ENCODE measurements around the gene UCKL1.
"Not testable (repeated sequence)": the region's sequence is repeated elsewhere in the genome, so short reads cannot be mapped to it uniquely, and the experiment has no call there.

The UCKL1 gene

DNA sequence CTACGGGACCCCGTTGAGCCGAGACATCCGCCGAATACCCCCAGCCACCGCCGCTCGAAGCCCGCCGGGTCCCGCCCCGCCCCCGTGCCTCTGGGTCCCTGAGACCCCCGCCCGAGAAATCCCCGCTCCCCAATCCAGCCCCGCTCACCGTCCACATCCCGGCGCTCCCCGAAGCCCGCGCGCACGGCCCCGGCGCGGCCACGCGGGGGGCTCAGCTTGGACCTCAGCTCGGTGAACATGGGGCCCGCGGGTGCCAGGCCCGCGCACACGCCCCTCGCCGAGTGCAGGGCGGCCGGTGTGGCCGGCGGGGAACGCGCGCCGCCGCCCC lies 23.0 kb upstream of the UCKL1 start:
- H3K9ac ChIP-seq (ENCODE audit: low read depth in 1 of 2, low read length in 2 of 2), result peak overlapping the region; percentile 43 to 57
- peak overlapping the region; percentile 67 to 74 for H3K4me3 ChIP-seq (ENCODE audit: low read depth in 1 of 2, low read length in 2 of 2)
- H3K36me3 ChIP-seq (ENCODE audit: control insufficient read depth in 1 of 2, insufficient read depth in 2 of 2, low read length in 2 of 2), result peaks cover 0 to 12% of the 10 kb centered on the region in 2 donors
- no peaks in the 10 kb centered on the region for H3K9me3 ChIP-seq (ENCODE audit: control insufficient read depth in 1 of 2, low read length in 2 of 2)
- H3K27me3 ChIP-seq (ENCODE audit: control insufficient read depth in 1 of 2, insufficient read depth in 2 of 2, low read length in 2 of 2), result no peaks in the 10 kb centered on the region
- H3K4me1 ChIP-seq (ENCODE audit: control insufficient read depth in 1 of 2, insufficient read depth in 2 of 2, low read length in 2 of 2), result peaks cover 28 to 43% of the 10 kb centered on the region in 2 donors
- H3K27ac ChIP-seq (ENCODE audit: low read depth, low read length), result peak overlapping the region; percentile 20

DNA sequence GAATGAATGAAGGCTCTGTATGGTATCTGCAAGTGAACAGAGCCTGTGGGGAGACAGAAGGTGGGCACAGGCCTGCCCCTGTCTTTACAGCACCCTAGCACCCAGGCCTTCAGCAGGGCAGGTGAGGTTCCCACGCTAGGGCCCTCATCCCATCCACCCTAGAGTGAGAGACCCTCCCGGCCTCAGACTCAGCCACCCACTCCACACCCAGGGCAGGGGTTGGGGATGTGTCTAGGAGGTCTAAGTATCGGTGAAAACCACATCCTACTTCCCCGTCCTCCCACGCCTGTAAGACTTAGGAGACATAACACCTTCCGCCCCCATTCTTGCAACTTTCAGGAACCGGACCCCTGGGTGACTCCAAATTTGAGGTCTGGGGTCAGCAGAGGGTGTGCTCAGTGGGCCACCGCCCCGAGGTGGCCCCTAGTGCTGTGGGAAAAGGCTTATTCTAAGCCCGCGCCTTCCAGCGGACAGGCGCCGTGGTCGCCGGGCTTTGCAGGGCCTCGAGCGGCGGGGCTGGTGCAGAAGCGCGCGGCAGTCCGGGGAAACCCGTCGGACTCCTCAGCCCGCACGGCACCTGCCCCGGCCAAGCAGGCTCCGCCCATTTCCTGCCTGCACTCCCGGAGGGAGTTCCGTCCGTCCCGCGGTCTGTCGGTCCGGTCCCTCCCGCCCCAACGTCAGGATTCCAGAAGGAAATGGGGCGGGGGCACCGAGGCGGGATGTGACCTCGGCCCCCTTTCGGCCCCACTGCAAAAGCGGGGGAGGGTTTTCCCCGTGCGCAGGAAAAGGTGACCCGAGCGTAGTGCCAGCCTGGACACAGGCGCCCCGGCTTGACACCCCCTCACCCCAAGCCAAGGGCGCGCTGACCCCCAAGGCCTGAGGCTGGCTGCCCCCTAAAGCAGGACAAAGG lies 22.4 kb upstream of the UCKL1 start:
- H3K27me3 ChIP-seq (ENCODE audit: control insufficient read depth in 1 of 2, insufficient read depth in 2 of 2, low read length in 2 of 2), result no peaks in the 10 kb centered on the region
- peaks cover 28 to 46% of the 10 kb centered on the region in 2 donors for H3K4me1 ChIP-seq (ENCODE audit: control insufficient read depth in 1 of 2, insufficient read depth in 2 of 2, low read length in 2 of 2)
- H3K4me3 ChIP-seq (ENCODE audit: low read depth in 1 of 2, low read length in 2 of 2), result peak overlapping the region; percentile 67 to 74
- H3K27ac ChIP-seq (ENCODE audit: low read depth, low read length), result peak overlapping the region; percentile 6
- no peaks in the 10 kb centered on the region for H3K9me3 ChIP-seq (ENCODE audit: control insufficient read depth in 1 of 2, low read length in 2 of 2)
- peak overlapping the region; percentile 43 to 57 for H3K9ac ChIP-seq (ENCODE audit: low read depth in 1 of 2, low read length in 2 of 2)
- peaks cover 0 to 6% of the 10 kb centered on the region in 2 donors for H3K36me3 ChIP-seq (ENCODE audit: control insufficient read depth in 1 of 2, insufficient read depth in 2 of 2, low read length in 2 of 2)

DNA sequence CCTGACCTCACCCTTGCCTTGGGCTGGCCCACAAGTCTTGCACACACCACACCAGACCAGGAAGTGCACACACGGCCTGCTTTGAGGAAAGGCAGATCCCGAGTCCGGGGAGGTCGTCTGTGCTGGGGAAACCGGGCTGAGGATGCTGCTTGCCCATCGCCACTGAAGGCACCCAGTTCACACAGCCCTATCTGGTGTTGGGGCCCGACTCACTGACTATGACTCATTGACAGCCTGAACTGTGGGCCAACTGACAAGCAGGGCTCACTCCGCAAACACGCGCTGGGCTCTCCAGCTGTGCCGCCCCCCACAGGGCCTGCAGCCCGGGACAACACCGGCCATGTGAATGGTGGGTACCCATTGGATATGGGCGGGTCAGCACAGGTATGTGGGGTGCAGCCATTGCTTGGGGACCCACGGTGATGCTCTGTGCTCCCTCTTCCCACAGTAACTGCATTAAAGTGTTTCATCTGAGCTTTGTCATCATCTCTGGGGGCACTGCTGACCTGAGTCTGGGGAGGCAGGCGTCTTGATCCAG lies 21.6 kb upstream of the UCKL1 start:
- Histone ChIP-seq H3K4me1 (ENCODE audit: control insufficient read depth in 1 of 2, insufficient read depth in 2 of 2, low read length in 2 of 2) (peaks cover 28 to 47% of the 10 kb centered on the region in 2 donors), H3K4me3 (ENCODE audit: low read depth in 1 of 2, low read length in 2 of 2) (peak overlapping the region in 1 of 2 donors; percentile 3), H3K9ac (ENCODE audit: low read depth in 1 of 2, low read length in 2 of 2) (peak overlapping the region; percentile 32 to 43), H3K27ac (ENCODE audit: low read depth, low read length) (no peak overlapping the region), H3K36me3 (ENCODE audit: control insufficient read depth in 1 of 2, insufficient read depth in 2 of 2, low read length in 2 of 2) (peaks cover 0 to 1% of the 10 kb centered on the region in 2 donors), H3K9me3 (ENCODE audit: control insufficient read depth in 1 of 2, low read length in 2 of 2) (no peaks in the 10 kb centered on the region), H3K27me3 (ENCODE audit: control insufficient read depth in 1 of 2, insufficient read depth in 2 of 2, low read length in 2 of 2) (no peaks in the 10 kb centered on the region)

DNA sequence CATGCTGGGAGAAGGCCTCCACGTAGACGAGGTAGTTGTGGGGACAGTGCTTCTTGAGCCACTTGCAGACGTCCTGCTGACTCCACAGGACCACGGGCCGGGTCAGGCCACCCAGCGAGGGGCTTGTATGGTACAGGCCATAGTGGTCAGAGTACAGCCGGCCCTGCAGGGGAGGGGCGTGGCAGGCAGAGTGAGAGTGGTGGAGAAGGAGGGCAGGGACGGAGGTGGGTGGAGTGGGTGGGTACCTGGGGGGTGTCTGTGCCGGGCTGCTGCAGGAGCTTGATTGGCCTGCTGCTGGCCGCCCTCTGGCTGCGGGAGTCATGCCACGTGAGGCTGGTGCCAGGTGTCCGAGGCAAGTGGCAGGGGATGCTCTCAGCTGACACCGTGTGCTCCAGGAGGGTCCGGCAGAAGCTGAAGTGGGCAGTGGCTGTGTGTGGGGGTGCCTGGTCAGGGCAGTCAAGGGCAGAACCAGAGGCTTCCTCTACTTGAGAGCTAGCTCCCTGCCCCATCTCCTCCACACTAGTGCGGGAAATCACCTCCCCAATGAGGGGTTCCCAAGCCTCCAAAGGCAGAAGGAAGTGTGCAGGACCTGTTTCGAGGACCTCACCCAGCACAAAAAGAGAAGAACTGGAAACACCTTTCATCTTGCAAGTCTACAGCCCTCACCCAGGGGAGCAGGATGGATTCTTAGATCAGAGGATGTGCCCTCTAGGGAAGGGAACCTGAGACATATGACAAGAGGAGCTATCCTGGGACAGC lies 20.9 kb upstream of the UCKL1 start:
- Histone ChIP-seq H3K4me1 (ENCODE audit: control insufficient read depth in 1 of 2, insufficient read depth in 2 of 2, low read length in 2 of 2) (peaks cover 28 to 42% of the 10 kb centered on the region in 2 donors), H3K27ac (ENCODE audit: low read depth, low read length) (no peak overlapping the region), H3K27me3 (ENCODE audit: control insufficient read depth in 1 of 2, insufficient read depth in 2 of 2, low read length in 2 of 2) (no peaks in the 10 kb centered on the region), H3K9me3 (ENCODE audit: control insufficient read depth in 1 of 2, low read length in 2 of 2) (no peaks in the 10 kb centered on the region), H3K36me3 (ENCODE audit: control insufficient read depth in 1 of 2, insufficient read depth in 2 of 2, low read length in 2 of 2) (no peaks in the 10 kb centered on the region), H3K9ac (ENCODE audit: low read depth in 1 of 2, low read length in 2 of 2) (peak overlapping the region in 1 of 2 donors; percentile 32), H3K4me3 (ENCODE audit: low read depth in 1 of 2, low read length in 2 of 2) (no peak overlapping the region)

DNA sequence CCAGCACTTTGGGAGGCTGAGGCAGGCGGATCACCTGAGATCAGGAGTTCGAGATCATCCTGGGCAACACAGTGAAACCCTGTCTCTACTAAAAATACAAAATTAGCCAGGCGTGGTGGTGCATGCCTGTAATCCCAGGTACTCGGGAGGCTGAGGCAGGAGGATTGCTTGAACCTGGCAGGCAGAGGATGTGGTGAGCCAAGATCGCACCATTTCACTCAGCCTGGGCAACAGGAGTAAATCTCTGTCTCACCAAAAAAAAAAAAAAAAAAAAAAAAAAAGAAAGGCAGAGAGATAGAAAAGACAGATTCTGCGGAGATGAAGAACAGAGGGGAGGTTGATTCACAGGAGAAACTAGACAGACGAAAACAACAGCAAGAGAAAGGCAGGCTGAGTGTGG lies 20.3 kb upstream of the UCKL1 start:
- not testable (repeated sequence) for H3K27ac ChIP-seq (ENCODE audit: low read depth, low read length); H3K4me3 ChIP-seq (ENCODE audit: low read depth in 1 of 2, low read length in 2 of 2); H3K36me3 ChIP-seq (ENCODE audit: control insufficient read depth in 1 of 2, insufficient read depth in 2 of 2, low read length in 2 of 2); H3K9ac ChIP-seq (ENCODE audit: low read depth in 1 of 2, low read length in 2 of 2); H3K9me3 ChIP-seq (ENCODE audit: control insufficient read depth in 1 of 2, low read length in 2 of 2); H3K27me3 ChIP-seq (ENCODE audit: control insufficient read depth in 1 of 2, insufficient read depth in 2 of 2, low read length in 2 of 2)
- peaks cover 24 to 36% of the 10 kb centered on the region in 2 donors for H3K4me1 ChIP-seq (ENCODE audit: control insufficient read depth in 1 of 2, insufficient read depth in 2 of 2, low read length in 2 of 2)

DNA sequence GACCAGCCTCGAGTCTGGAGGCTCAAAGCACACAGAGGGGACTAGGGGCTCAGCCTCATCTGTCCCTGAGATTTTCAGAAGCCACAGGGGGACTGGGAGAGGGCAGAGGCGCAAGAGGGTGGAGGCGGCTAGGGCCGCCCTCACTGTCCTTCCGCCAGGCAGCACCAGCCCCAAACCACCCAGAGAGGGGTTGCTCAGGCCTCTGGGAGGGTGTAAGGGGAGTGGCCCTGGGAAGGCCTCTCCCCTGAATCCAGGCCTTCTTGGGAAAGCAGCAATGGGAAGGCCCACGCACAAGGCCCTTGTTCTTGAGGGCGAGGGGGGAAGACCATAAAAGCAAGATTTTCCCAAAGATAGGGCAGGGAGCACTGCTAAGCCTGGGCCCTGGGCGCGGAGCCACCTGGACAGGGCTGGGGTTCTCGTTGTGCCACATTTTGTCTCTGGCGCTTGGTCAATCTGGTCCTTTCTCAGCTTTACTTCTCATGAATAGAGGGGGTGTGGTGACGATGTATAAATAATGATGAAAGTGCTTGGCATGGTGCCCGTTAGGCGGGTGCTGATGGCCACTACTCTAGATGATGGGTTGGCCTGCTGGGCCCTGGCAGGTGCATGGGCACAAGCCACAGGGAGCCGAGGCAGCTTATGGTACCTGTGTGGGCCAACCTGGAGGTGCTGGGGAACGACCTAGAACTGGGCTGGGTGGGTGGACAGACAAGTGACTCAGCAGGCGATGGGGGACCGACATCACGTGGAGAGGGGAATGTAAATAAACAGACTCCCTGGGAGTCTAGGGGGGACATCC lies 18.4 kb upstream of the UCKL1 start:
- no peak overlapping the region for H3K9ac ChIP-seq (ENCODE audit: low read depth in 1 of 2, low read length in 2 of 2)
- no peak overlapping the region for H3K27ac ChIP-seq (ENCODE audit: low read depth, low read length)
- H3K36me3 ChIP-seq (ENCODE audit: control insufficient read depth in 1 of 2, insufficient read depth in 2 of 2, low read length in 2 of 2), result no peaks in the 10 kb centered on the region
- no peaks in the 10 kb centered on the region for H3K9me3 ChIP-seq (ENCODE audit: control insufficient read depth in 1 of 2, low read length in 2 of 2)
- no peaks in the 10 kb centered on the region for H3K27me3 ChIP-seq (ENCODE audit: control insufficient read depth in 1 of 2, insufficient read depth in 2 of 2, low read length in 2 of 2)
- H3K4me3 ChIP-seq (ENCODE audit: low read depth in 1 of 2, low read length in 2 of 2), result no peak overlapping the region
- H3K4me1 ChIP-seq (ENCODE audit: control insufficient read depth in 1 of 2, insufficient read depth in 2 of 2, low read length in 2 of 2), result peaks cover 13 to 27% of the 10 kb centered on the region in 2 donors

DNA sequence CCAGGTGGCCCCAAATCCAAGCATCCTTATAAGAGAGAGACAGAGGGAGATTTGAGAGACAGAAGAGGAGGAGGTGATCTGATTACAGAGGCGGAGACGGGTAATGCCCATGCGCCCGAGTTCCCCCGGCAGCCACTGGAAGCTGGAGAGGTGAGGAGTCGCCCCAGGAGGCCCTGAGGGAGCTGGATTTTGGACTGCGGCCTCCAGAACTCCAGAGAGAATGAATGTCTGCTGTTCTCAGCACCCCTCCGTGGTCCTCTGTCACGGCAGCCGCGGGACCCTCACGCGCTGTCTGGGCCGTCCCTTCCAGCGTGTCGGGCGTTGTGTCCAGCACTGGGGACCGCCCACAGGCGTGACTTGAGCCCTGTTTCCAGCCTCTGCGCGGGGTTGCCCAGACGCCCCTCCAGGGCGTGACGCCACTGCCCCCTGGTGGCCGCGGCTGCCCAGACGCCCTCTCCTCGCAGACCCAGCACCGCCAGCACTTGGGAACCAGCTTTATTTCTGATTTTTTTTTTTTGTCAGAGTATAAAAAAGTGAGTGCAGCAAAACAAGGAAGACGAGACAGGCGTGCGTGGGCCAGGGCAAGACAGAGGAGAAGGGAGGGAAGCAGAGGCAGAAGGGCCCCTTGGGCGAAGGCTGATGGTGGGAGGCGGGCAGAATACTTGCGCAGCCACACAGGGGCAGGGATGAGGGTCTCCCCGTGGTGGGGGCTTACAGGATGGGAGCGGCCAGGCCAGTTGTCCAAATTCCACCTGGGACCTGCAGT lies 17.6 kb upstream of the UCKL1 start:
- H3K4me1 ChIP-seq (ENCODE audit: control insufficient read depth in 1 of 2, insufficient read depth in 2 of 2, low read length in 2 of 2), result peaks cover 15 to 27% of the 10 kb centered on the region in 2 donors
- no peaks in the 10 kb centered on the region for H3K27me3 ChIP-seq (ENCODE audit: control insufficient read depth in 1 of 2, insufficient read depth in 2 of 2, low read length in 2 of 2)
- H3K9ac ChIP-seq (ENCODE audit: low read depth in 1 of 2, low read length in 2 of 2), result peak overlapping the region in 1 of 2 donors; percentile 51
- no peaks in the 10 kb centered on the region for H3K9me3 ChIP-seq (ENCODE audit: control insufficient read depth in 1 of 2, low read length in 2 of 2)
- H3K36me3 ChIP-seq (ENCODE audit: control insufficient read depth in 1 of 2, insufficient read depth in 2 of 2, low read length in 2 of 2), result no peaks in the 10 kb centered on the region
- peak overlapping the region; percentile 59 to 60 for H3K4me3 ChIP-seq (ENCODE audit: low read depth in 1 of 2, low read length in 2 of 2)
- no peak overlapping the region for H3K27ac ChIP-seq (ENCODE audit: low read depth, low read length)

DNA sequence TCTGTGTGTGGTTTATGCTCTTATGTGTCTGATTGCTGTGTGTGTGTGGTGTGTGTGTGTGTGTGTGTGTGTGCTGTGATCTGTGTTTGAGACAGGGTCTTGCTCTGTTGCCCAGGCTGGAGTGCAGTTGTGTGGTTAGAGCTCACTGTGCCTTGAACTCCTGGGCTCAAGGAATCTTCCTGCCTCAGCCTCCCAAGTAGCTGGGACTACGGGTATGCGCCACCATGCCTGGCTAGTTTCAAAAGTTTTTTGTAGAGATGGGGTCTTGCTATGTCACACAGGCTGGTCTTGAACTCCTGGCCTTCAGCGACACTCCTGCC lies 16.9 kb upstream of the UCKL1 start:
- no peak overlapping the region for H3K4me3 ChIP-seq (ENCODE audit: low read depth in 1 of 2, low read length in 2 of 2)
- H3K27me3 ChIP-seq (ENCODE audit: control insufficient read depth in 1 of 2, insufficient read depth in 2 of 2, low read length in 2 of 2), result no peaks in the 10 kb centered on the region
- H3K36me3 ChIP-seq (ENCODE audit: control insufficient read depth in 1 of 2, insufficient read depth in 2 of 2, low read length in 2 of 2), result no peaks in the 10 kb centered on the region
- H3K4me1 ChIP-seq (ENCODE audit: control insufficient read depth in 1 of 2, insufficient read depth in 2 of 2, low read length in 2 of 2), result peaks cover 16 to 27% of the 10 kb centered on the region in 2 donors
- H3K27ac ChIP-seq (ENCODE audit: low read depth, low read length), result no peak overlapping the region
- H3K9me3 ChIP-seq (ENCODE audit: control insufficient read depth in 1 of 2, low read length in 2 of 2), result no peaks in the 10 kb centered on the region
- H3K9ac ChIP-seq (ENCODE audit: low read depth in 1 of 2, low read length in 2 of 2), result no peak overlapping the region

DNA sequence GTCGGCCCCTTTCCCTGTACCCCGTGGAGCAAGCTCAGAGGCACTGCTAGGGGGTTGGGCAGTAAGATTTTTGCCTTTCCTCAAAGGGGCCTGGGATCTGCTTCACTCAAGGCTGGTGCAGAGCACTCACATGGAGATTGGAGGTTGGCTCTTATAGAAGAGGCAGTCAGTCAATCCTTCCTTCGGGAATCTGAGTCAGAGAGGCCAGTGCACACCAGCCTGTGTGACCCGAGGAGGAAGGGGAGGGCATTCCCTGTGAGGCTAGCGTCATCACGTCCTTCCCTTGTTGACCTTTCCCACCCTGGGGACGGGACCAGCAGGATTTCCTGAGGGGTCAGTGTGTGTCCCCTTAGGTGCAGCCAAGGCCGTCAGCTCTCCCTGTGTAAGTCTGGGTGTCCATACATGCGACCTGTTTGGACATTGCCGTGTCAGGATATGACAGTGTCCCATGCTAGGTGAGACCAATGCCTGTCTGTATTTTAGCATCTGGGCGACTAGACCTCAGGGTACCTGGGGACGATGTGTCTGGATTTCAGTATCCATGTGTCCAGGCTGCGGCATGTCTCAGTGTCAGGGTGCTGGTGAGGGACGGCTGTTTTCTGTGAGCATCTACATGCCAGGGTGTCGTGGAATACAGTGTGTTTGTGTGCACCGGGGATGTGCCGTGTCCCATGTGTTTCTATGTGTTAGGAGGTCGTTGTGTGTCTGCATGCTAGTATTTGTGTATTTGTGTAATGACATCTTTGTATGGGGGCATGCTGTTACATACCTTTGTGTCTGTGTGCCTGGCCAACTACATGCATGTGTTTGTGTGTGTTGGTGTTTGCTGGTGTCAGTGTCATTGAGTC lies 16.3 kb upstream of the UCKL1 start:
- Histone ChIP-seq H3K27ac (ENCODE audit: low read depth, low read length) (no peak overlapping the region), H3K36me3 (ENCODE audit: control insufficient read depth in 1 of 2, insufficient read depth in 2 of 2, low read length in 2 of 2) (no peaks in the 10 kb centered on the region), H3K4me1 (ENCODE audit: control insufficient read depth in 1 of 2, insufficient read depth in 2 of 2, low read length in 2 of 2) (peaks cover 10 to 22% of the 10 kb centered on the region in 2 donors), H3K4me3 (ENCODE audit: low read depth in 1 of 2, low read length in 2 of 2) (no peak overlapping the region), H3K9ac (ENCODE audit: low read depth in 1 of 2, low read length in 2 of 2) (no peak overlapping the region), H3K9me3 (ENCODE audit: control insufficient read depth in 1 of 2, low read length in 2 of 2) (no peaks in the 10 kb centered on the region), H3K27me3 (ENCODE audit: control insufficient read depth in 1 of 2, insufficient read depth in 2 of 2, low read length in 2 of 2) (no peaks in the 10 kb centered on the region)

All from duodenal mucosa (tissue), 2 donors.